Type B pancreatic cell (in vitro differentiated cells): Measurements from ENCODE around the gene FAM43B. TPM values are rescaled to one million over a fixed set of nuclear protein-coding genes. Genes with fewer than 3 reads are reported as not detected.

Source experiments
- DNase-seq: peaks from one replicate; pipeline ENCODE4 v3.0.0; 2021; ENCODE audit warnings: mixed read lengths; ENCODE audit not compliant: unreplicated experiment; ENCODE audit errors: extremely low spot score
- H3K27ac Mint-ChIP-seq: 2 replicates; pipeline ENCODE4 v1.8.0; 2021; ENCODE audit warnings: mild to moderate bottlenecking, mixed read lengths
- H3K27me3 Mint-ChIP-seq: 2 replicates; pipeline ENCODE4 v1.8.0; 2021; ENCODE audit warnings: mixed read lengths
- H3K36me3 Mint-ChIP-seq: 2 replicates; pipeline ENCODE4 v1.8.0; 2021; ENCODE audit warnings: mixed read lengths
- H3K4me1 Mint-ChIP-seq: one replicate; pipeline ENCODE4 v1.8.0; 2021; ENCODE audit warnings: mixed read lengths; ENCODE audit not compliant: unreplicated experiment
- H3K4me3 Mint-ChIP-seq: 2 replicates; pipeline ENCODE4 v1.8.0; 2021; ENCODE audit warnings: mild to moderate bottlenecking, mixed read lengths
- H3K9me3 Mint-ChIP-seq: 2 replicates; pipeline ENCODE4 v1.8.0; 2021; ENCODE audit warnings: mixed read lengths
- CTCF ChIP-seq: fragments of 200-600 bp; sonication (generic); conservative IDR thresholded peaks from 2 replicates; pipeline ENCODE4 v1.5.0; 2021; ENCODE audit warnings: antibody characterized with exemption, mild to moderate bottlenecking
- total RNA-seq: library from RNA; stranded (reverse); gene quantifications from 2 replicates; pipeline ENCODE4 v1.2.1, GENCODE V29; 2021; ENCODE audit warnings: low replicate concordance

The FAM43B gene
- total RNA-seq, 1 donor from 2014 or later = 1.3 TPM

- Mint-ChIP-seq H3K36me3 (no peaks in the 10 kb centered on the region), H3K27me3 (peaks cover 17% of the 10 kb centered on the region), H3K4me1 (no peaks in the 10 kb centered on the region), H3K4me3 (no peak overlapping the region), H3K9me3 (peaks cover 7% of the 10 kb centered on the region), H3K27ac (no peak overlapping the region)
- TF ChIP-seq CTCF = no peak
- DNase-seq = no peak
Measured at GRCh38 chr1:20603504-20604464, 51.4 kb downstream of the FAM43B start.

Other genes with a start within 250 kb of the FAM43B start
- gene CAMK2N1, start 66.4 kb upstream of the FAM43B start, total RNA-seq = 28.9 and 43.0 TPM in 2 replicates
- 31.1 and 38.4 TPM in 2 replicates for gene MUL1, start 44.4 kb upstream of the FAM43B start, total RNA-seq
- 1.5 and 3.0 TPM in 2 replicates for gene CDA, start 36.5 kb downstream of the FAM43B start, total RNA-seq
- 33.8 and 37.0 TPM in 2 replicates for gene PINK1, start 80.9 kb downstream of the FAM43B start, total RNA-seq
- 254 and 259 TPM in 2 replicates for gene DDOST, start 108.8 kb downstream of the FAM43B start, total RNA-seq
- 0.69 and 2.1 TPM in 2 replicates for gene KIF17, start 165.4 kb downstream of the FAM43B start, total RNA-seq
- 1.2 and 1.4 TPM in 2 replicates for gene SH2D5, start 180.1 kb downstream of the FAM43B start, total RNA-seq
- 217 and 326 TPM in 2 replicates for gene HP1BP3, start 234.7 kb downstream of the FAM43B start, total RNA-seq